ENCODE results near the gene IRF8. TPM values are rescaled to one million over a fixed set of nuclear protein-coding genes. Genes with fewer than 3 reads are reported as not detected.
"Not testable (repeated sequence)": the region's sequence is repeated elsewhere in the genome, so short reads cannot be mapped to it uniquely, and the experiment has no call there.

The IRF8 gene
- total and polyA plus RNA-seq, 7 donors: 3.5 to 74.0 (median 10.8) TPM

GRCh38 chr16:85857406-85857805 is 41.6 kb upstream of the IRF8 start:
- Histone ChIP-seq H3K36me3 (no peaks in the 10 kb centered on the region), H3K27me3 (no peaks in the 10 kb centered on the region), H3K4me1 (no peaks in the 10 kb centered on the region), H3K4me3 (no peak overlapping the region), H3K9me3 (no peaks in the 10 kb centered on the region), H3K27ac (no peak overlapping the region)
- DNase-seq: no peak
- intact Hi-C loops (cut with DNase I): no loop called here
- no peak for TF ChIP-seq EP300 (IDR thresholded peaks at IDR 0.05)
- no peak for TF ChIP-seq POLR2AphosphoS5 (IDR thresholded peaks at IDR 0.05)
- TF ChIP-seq POLR2A (IDR thresholded peaks at IDR 0.05): no peak
- TF ChIP-seq, protein P1, sequence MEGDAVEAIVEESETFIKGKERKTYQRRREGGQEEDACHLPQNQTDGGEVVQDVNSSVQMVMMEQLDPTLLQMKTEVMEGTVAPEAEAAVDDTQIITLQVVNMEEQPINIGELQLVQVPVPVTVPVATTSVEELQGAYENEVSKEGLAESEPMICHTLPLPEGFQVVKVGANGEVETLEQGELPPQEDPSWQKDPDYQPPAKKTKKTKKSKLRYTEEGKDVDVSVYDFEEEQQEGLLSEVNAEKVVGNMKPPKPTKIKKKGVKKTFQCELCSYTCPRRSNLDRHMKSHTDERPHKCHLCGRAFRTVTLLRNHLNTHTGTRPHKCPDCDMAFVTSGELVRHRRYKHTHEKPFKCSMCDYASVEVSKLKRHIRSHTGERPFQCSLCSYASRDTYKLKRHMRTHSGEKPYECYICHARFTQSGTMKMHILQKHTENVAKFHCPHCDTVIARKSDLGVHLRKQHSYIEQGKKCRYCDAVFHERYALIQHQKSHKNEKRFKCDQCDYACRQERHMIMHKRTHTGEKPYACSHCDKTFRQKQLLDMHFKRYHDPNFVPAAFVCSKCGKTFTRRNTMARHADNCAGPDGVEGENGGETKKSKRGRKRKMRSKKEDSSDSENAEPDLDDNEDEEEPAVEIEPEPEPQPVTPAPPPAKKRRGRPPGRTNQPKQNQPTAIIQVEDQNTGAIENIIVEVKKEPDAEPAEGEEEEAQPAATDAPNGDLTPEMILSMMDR (IDR thresholded peaks at IDR 0.05): no peak
- WGBS, 2 donors: 89 to 91% methylated on average over 7 of the region's 7 CpGs

GRCh38 chr16:85858571-85858970 is 40.4 kb upstream of the IRF8 start:
- H3K36me3 ChIP-seq; H3K9me3 ChIP-seq; H3K4me3 ChIP-seq; intact Hi-C loops (cut with DNase I); H3K4me1 ChIP-seq; H3K27me3 ChIP-seq; H3K27ac ChIP-seq; DNase-seq: not testable (repeated sequence)
- 87 to 92% methylated on average over 7 of the region's 7 CpGs for WGBS, 2 donors

DNA sequence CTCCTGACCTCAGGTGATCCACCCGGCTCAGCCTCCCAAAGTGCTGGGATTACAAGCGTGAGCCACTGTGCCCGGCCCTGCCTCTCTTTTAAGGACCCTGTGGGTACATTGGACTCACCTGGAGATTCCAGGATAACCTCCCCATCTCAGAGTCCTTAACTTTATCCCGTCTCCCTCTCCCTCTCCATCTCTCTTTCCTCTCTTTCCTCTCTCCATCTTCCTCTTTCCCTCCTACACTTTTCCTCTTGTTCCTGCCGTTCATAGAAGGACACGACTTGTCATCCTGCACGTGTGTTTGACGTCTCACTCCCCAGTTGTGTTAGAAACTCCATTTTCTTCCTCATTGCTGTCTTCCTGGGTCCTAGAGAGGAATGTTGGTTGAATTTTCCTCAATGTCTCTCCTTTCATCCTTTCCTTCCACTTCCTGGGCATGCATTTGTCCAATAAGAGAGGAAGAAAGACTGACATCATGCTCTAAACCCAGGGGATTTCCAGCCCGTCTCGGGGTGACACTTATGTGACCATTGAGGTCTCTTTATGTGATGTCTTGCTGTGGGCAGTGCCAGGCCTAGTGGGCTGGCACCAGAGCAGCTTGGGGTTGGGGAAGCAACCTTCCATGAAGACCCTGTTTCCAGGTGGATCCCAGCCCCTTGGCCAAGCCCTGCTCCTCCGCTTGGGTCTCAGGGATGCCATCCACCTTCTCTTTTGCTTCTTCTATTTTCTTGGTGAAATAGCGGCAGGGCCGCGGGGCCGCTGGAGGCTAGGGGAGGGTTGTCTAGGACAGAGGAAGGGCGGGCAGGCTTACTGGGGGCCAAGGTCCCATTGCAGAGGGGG is 39.8 kb upstream of the IRF8 start:
- Histone ChIP-seq H3K27me3 (no peaks in the 10 kb centered on the region), H3K4me1 (no peaks in the 10 kb centered on the region), H3K4me3 (no peak overlapping the region), H3K36me3 (no peaks in the 10 kb centered on the region), H3K9me3 (no peaks in the 10 kb centered on the region), H3K27ac (no peak overlapping the region)
- TF ChIP-seq POLR2AphosphoS5 (IDR thresholded peaks at IDR 0.05): no peak
- no peak for DNase-seq
- WGBS, 2 donors: 89 to 90% methylated on average over 16 of the region's 16 CpGs
- intact Hi-C loops (cut with DNase I): no loop called here

- TF ChIP-seq POLR2A (IDR thresholded peaks at IDR 0.05) (no peak), POLR2AphosphoS5 (IDR thresholded peaks at IDR 0.05) (no peak), EP300 (IDR thresholded peaks at IDR 0.05) (no peak)
- TF ChIP-seq, protein P1 (IDR thresholded peaks at IDR 0.05): no peak
- H3K27me3 ChIP-seq: no peaks in the 10 kb centered on the region
Measured at GRCh38 chr16:85859818-85860125, 39.2 kb upstream of the IRF8 start.

DNA sequence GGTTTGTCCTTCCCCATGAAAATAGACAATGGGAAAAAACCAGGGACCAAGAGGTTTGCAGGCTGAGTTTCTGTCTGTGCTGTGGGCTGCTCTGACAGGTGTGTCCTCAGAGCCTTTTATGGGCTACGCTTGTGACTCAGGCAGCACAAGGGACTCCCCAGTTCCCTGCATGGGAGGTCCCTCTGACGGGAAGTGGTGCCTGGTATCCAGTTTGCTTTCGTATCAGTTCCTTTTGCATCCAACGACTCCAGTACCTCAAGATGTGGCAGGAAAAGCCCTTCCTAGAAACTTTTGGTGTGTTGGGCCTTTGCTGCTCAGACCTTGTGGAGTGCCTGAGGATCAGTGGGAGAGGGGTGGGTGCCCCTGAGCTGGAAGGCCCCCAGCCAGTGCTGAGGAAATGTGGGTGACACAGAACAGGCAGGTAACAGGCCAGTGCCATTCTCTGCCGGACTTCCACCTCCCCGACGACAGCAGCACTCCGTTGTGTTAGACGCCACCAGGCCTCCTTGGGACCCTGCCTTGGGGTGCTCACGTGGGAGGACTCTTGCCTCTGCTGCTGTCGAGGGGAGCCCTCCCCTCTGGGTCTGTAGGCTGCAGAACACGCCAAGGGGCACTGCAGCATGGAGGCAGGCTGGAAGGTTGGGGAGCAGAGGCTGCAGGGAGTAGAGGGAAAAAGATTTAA is 38.4 kb upstream of the IRF8 start:
- H3K27me3 ChIP-seq: no peaks in the 10 kb centered on the region
- H3K36me3 ChIP-seq: no peaks in the 10 kb centered on the region
- no peak overlapping the region for H3K27ac ChIP-seq
- WGBS, 2 donors: 86 to 89% methylated on average over 12 of the region's 12 CpGs
- H3K4me3 ChIP-seq: no peak overlapping the region
- no peak for TF ChIP-seq EP300 (IDR thresholded peaks at IDR 0.05)
- no peak for TF ChIP-seq POLR2AphosphoS5 (IDR thresholded peaks at IDR 0.05)
- TF ChIP-seq, protein P1 (IDR thresholded peaks at IDR 0.05): no peak
- TF ChIP-seq POLR2A (IDR thresholded peaks at IDR 0.05): no peak
- no peaks in the 10 kb centered on the region for H3K4me1 ChIP-seq
- H3K9me3 ChIP-seq: no peaks in the 10 kb centered on the region
- intact Hi-C loops (cut with DNase I): no loop called here
- no peak for DNase-seq

More at GRCh38 chr16:85859818-85860125, 39.2 kb upstream of the IRF8 start:
- Histone ChIP-seq H3K36me3 (no peaks in the 10 kb centered on the region), H3K4me1 (no peaks in the 10 kb centered on the region), H3K9me3 (no peaks in the 10 kb centered on the region), H3K27ac (no peak overlapping the region), H3K4me3 (no peak overlapping the region)
- intact Hi-C loops (cut with DNase I): no loop called here
- no peak for DNase-seq
- 64 to 81% methylated on average over 7 of the region's 7 CpGs for WGBS, 2 donors

All from sigmoid colon (tissue), 7 donors.